HEK293T (cell line): ENCODE results near the gene PAAF1.

Source experiments
- CTCF ChIA-PET: fragments of 350-600 bp; formaldehyde crosslinking; extraction: SDS; loops from one replicate; lab custom pipeline; 2021; ENCODE audit warnings: antibody characterized with exemption, inconsistent platforms; lab: Yijun Ruan, JAX
- POLR2A ChIA-PET: fragments of 350-600 bp; formaldehyde crosslinking; extraction: SDS; loops from one replicate; lab custom pipeline; 2020; ENCODE audit warnings: antibody characterized with exemption, inconsistent platforms; lab: Yijun Ruan, JAX
- DNase-seq: peaks from one replicate; pipeline ENCODE4 v3.0.0; 2012; ENCODE audit warnings: mixed read lengths; ENCODE audit errors: extremely low spot score
- ARNT ChIP-seq: fragments of 450-650 bp; IDR thresholded peaks from 2 replicates; pipeline ENCODE4 v1.6.1; 2017; ENCODE audit warnings: mild to moderate bottlenecking
- BHLHE40 ChIP-seq: fragments of 450-650 bp; IDR thresholded peaks from 2 replicates; pipeline ENCODE4 v1.6.1; 2016; ENCODE audit warnings: mild to moderate bottlenecking, moderate library complexity, borderline replicate concordance
- CTBP1 ChIP-seq: fragments of 450-650 bp; IDR thresholded peaks from 2 replicates; pipeline ENCODE4 v1.6.1; 2016; ENCODE audit warnings: borderline replicate concordance
- ELF4 ChIP-seq: fragments of 450-650 bp; IDR thresholded peaks from 2 replicates; pipeline ENCODE4 v1.6.1; 2017; ENCODE audit warnings: antibody characterized with exemption
- FOXA1 ChIP-seq: fragments of 450-650 bp; IDR thresholded peaks from 2 replicates; pipeline ENCODE4 v1.6.1; 2016; ENCODE audit warnings: mild to moderate bottlenecking
- FOXK2 ChIP-seq: fragments of 450-650 bp; IDR thresholded peaks from 2 replicates; pipeline ENCODE4 v1.6.1; 2016; ENCODE audit warnings: mild to moderate bottlenecking
- FOXM1 ChIP-seq: fragments of 450-650 bp; IDR thresholded peaks from 2 replicates; pipeline ENCODE4 v1.6.1; 2017; ENCODE audit warnings: mild to moderate bottlenecking, borderline replicate concordance
- HDGF ChIP-seq: fragments of 450-650 bp; IDR thresholded peaks from 2 replicates; pipeline ENCODE4 v1.6.1; 2017; ENCODE audit warnings: antibody characterized with exemption, borderline replicate concordance
- L3MBTL2 ChIP-seq: fragments of 450-650 bp; conservative IDR thresholded peaks from 2 replicates; pipeline ENCODE4 v1.6.1; 2016; ENCODE audit warnings: mild to moderate bottlenecking
- LEF1 ChIP-seq: fragments of 450-650 bp; IDR thresholded peaks from 2 replicates; pipeline ENCODE4 v1.6.1; 2017; ENCODE audit warnings: mild to moderate bottlenecking, borderline replicate concordance
- NFRKB ChIP-seq: fragments of 450-650 bp; IDR thresholded peaks from 2 replicates; pipeline ENCODE4 v1.6.1; 2016; ENCODE audit warnings: mild to moderate bottlenecking, moderate library complexity
- SP1 ChIP-seq: fragments of 450-650 bp; IDR thresholded peaks from 2 replicates; pipeline ENCODE4 v1.6.1; 2017
- SUZ12 ChIP-seq: fragments of 450-650 bp; IDR thresholded peaks from 2 replicates; pipeline ENCODE4 v1.6.1; 2016; ENCODE audit warnings: mild to moderate bottlenecking
- TARDBP ChIP-seq: fragments of 450-650 bp; IDR thresholded peaks from 2 replicates; pipeline ENCODE4 v1.6.1; 2016
- ZNF384 ChIP-seq: fragments of 450-650 bp; IDR thresholded peaks from 2 replicates; pipeline ENCODE4 v1.6.1; 2016
- TF ChIP-seq, protein P1 (sequence below): fragments of 450-650 bp; IDR thresholded peaks from 2 replicates; pipeline ENCODE4 v1.6.1; 2016

Gene PAAF1

DNA sequence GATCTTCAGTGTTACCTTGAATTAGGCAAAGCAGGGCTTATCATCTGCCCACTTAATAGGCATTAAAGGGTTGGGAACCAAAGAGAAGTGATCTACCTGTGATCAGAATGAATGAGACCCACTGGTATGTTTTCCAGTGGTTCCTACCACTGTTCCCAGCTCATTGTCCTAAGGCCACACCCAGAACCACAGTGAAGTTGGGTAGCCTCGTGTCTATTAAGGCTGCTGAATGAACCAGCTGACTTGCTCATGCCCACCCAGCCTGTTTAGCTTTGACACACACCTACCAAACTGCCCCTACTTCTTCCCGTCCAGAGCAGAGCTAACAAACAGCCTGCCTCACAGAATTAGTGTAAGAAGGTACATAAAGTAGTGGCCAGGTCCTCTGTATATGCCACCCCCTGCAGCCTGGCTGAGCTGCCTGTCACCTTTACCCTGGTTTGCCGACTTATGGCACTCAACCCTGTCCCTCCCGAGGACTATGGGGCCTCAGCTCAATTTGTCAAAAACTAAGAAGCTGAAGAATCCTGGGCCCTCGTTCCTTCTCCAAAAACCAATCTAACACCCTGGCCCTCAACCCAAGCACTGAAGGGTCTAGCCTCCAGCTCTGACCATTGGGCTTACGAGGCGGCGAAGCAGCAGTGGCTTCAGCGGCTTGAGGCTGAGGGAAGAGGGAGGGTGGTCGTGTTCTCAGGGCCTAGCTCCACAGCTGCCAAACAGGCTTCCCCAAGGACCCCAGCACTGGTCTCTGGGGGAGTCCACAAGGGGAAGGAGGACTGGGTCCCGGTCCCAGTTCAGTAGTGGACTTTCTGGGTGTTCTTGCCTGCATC is 96.0 kb downstream of the PAAF1 start:
- CTCF ChIA-PET, result interaction anchor here (0.5 to 0.6 kb wide), 2 partner anchors 86 to 456 kb away, joined by 3 to 4 read pairs; no protein-coding TSS in a partner anchor
- no peak for TF ChIP-seq NFRKB
- POLR2A ChIA-PET, result interaction anchor here (1.0 to 1.5 kb wide), 2 partner anchors 9 to 11 kb away, joined by 4 to 13 read pairs; partner anchors contain the start of gene UCP2
- no peak for DNase-seq

DNA sequence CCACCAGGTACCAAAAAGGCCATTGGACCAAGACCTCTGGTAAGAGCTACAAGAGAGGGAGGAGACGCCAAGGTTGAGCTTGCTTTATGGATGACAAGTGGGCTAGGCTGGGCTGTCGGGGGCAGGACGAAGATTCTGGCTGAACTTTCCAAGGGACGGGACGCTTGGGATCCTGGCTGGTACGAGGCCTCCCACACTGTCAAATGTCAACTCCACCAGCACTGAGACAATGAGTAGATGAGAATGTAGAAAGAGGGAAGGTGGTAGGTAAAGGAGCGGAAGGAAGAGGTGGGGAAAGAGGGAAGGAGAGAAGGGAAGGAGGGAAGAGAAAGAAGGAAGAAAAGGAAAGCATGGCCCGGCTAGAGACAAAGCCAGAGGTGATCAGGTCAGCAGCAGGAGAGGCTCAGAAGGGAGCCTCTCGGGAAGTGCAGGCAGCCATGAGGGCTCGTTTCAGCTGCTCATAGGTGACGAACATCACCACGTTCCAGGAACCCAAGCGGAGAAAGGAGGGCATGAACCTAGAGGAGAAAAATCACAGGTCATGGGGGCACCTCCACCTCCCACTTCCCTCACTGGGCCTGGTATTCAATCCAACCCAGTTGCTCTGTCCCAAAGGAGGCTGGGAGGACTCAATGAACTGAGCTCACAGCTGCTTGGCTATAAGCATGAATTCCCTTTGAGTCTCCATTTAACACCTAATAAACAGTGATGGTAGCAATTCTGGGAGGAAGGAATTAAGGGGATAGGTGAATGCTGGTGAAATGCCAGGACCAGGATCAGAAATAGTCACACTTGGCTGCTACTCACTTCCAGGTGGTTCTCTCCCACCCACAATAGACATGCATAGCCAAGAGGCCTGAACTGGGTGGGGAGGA is 98.0 kb downstream of the PAAF1 start:
- ChIA-PET POLR2A (interaction anchor here (1.3 kb wide), 1 partner anchor 8 kb away, joined by 4 read pairs; the partner anchor contains the start of gene UCP2), CTCF (no interaction called here)
- DNase-seq, result no peak
- TF ChIP-seq, protein P1, sequence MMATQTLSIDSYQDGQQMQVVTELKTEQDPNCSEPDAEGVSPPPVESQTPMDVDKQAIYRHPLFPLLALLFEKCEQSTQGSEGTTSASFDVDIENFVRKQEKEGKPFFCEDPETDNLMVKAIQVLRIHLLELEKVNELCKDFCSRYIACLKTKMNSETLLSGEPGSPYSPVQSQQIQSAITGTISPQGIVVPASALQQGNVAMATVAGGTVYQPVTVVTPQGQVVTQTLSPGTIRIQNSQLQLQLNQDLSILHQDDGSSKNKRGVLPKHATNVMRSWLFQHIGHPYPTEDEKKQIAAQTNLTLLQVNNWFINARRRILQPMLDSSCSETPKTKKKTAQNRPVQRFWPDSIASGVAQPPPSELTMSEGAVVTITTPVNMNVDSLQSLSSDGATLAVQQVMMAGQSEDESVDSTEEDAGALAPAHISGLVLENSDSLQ, result no peak
- TF ChIP-seq HDGF, result no peak
- no peak for TF ChIP-seq NFRKB
- TF ChIP-seq FOXA1, result no peak
- no peak for TF ChIP-seq FOXK2
- TF ChIP-seq TARDBP, result no peak
- TF ChIP-seq LEF1, result no peak
- no peak for TF ChIP-seq SUZ12
- TF ChIP-seq ELF4, result no peak
- TF ChIP-seq ARNT, result no peak

DNA sequence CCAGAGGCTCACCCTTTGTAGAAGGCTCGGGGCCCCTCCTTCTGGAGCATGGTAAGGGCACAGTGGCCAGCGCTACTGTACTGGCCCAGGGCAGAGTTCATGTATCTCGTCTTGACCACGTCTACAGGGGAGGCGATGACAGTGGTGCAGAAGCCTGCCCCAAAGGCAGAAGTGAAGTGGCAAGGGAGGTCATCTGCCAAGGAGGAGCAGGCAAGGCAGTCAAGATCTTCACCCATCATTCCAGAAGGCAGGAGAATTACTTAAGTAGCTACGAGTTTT is 98.6 kb downstream of the PAAF1 start:
- DNase-seq, result no peak
- ChIA-PET POLR2A (no interaction called here), CTCF (interaction anchor here (1.0 kb wide), 1 partner anchor 12 kb away, joined by 4 read pairs; no protein-coding TSS in a partner anchor)
- TF ChIP-seq FOXA1 (no peak), FOXK2 (no peak), NFRKB (no peak), TARDBP (no peak), SP1 (no peak)

DNA sequence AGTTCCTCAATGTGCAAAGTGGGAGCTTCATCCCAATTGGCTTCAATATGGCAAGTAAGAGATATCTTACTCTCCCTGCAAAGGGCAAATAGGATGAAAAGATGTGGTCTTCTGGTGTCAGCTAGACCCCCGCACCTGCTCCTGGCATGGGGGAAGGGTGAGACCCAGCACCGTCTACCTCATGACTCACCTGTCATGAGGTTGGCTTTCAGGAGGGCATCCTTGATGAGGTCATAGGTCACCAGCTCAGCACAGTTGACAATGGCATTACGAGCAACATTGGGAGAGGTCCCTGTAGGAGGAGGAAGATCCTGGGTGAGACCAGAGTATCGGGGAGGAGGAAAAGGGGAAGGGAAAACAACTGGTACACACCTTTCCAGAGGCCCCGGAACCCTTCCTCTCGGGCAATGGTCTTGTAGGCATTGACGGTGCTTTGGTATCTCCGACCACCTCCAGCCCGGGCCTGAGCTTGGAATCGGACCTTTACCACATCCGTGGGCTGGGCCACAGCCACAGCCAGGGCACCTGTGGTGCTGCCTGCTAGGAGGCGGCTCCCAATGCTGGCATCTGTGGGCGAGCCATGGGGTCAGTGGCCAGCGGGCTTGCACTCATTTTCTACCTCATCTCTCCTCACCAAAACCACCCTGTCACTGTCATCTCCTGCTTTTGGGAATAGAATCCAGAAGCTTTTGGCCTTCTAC is 99.8 kb downstream of the PAAF1 start:
- POLR2A ChIA-PET, result no interaction called here
- CTCF ChIA-PET, result interaction anchor here (1.0 kb wide), 1 partner anchor 13 kb away, joined by 4 read pairs; no protein-coding TSS in a partner anchor
- DNase-seq, result no peak
- TF ChIP-seq FOXK2 (no peak), FOXM1 (no peak), ZNF384 (no peak), BHLHE40 (no peak), SUZ12 (no peak), NFRKB (no peak), HDGF (no peak), CTBP1 (no peak), ARNT (no peak)
- TF ChIP-seq, protein P1, result no peak

DNA sequence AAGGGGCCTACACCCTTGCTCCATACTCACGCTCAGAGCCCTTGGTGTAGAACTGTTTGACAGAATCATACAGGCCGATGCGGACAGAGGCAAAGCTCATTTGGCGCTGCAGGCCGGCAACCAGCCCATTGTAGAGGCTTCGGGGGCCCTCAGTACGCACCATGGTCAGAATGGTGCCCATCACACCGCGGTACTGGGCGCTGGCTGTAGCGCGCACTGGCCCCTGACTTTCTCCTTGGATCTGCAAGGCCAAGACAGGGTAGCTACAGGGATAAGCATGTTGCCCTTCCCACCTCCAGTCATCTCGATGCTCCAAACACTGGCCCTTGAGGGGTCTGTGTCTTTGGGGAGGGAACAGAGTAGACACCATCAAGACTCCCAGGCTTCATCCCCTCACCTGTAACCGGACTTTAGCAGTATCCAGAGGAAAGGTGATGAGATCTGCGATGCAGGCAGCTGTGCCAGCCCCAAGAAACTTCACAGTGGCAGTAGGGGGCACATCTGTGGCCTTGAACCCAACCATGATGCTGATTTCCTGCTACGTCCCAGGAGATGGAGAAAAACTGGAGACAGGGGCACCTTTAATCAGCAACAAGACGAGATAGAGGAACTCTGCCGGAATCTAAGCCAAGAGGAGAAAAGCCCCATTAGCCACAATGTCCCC is 101.2 kb downstream of the PAAF1 start:
- ChIA-PET POLR2A (no interaction called here), CTCF (no interaction called here)
- no peak for DNase-seq
- TF ChIP-seq, protein P1, result no peak
- TF ChIP-seq LEF1 (no peak), NFRKB (no peak), ZNF384 (no peak), FOXK2 (no peak), BHLHE40 (no peak), CTBP1 (no peak)

DNA sequence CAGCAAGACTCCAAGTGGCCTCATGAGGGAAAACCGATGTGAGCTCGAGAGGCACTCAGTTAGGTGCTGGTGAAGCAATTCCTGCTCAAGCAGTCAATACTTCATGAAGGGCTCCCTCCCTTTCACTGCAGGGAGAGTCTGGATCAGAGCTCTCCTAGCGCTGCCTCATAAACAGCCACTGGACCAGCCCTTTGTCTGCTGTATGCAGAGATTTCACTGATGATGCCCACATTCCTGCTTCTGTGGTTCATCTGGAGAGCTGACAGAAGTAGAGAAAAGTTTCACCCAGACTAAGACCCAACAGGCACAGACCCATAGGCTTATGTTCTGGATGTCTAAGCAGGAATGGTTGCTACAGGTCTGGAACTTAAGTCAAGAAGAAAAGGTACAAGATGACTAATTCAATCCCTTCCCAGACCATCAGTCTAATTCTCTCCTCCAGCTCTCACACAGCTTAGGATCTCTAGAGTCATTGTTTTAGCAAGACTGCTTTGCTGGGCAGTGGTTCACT is 101.8 kb downstream of the PAAF1 start:
- POLR2A ChIA-PET, result no interaction called here
- CTCF ChIA-PET, result interaction anchor here (0.6 kb wide), 1 partner anchor 15 kb away, joined by 3 read pairs; no protein-coding TSS in a partner anchor

More for the DNA sequence above, 101.8 kb downstream of the PAAF1 start:
- no peak for TF ChIP-seq SP1
- no peak for TF ChIP-seq LEF1
- no peak for TF ChIP-seq SUZ12
- no peak for TF ChIP-seq FOXM1
- TF ChIP-seq HDGF, result no peak
- no peak for TF ChIP-seq CTBP1
- TF ChIP-seq L3MBTL2, result no peak
- TF ChIP-seq FOXK2, result no peak
- TF ChIP-seq, protein P1, result no peak
- no peak for TF ChIP-seq ZNF384
- TF ChIP-seq ELF4, result no peak
- no peak for TF ChIP-seq TARDBP
- no peak for TF ChIP-seq FOXA1
- no peak for TF ChIP-seq ARNT
- no peak for TF ChIP-seq BHLHE40
- TF ChIP-seq NFRKB, result no peak
- no peak for DNase-seq
